Measurements from ENCODE around the gene SPG7.

Gene SPG7

DNA sequence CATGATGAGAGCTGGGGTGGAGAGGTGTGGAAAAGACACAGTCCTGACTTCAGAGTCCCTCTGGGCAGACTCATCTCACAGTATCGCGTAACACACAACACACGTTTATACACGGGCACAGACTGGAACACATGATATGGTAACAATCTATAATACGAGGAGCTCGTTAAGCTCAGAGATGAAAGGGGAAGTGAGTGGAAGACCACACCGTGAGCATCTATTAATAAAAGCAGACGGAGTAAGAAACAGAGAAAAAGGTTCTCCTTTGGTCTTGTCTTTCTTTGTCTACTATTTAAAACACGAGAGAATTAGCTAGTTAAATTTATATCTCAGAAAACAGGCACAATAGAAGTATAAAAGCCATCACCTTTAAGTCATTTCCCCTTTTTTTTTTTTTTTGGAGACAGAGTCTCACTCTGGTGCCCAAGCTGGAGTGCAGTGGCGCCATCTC, 31.4 kb upstream of the SPG7 start (continued):
- TF ChIP-seq ZNF404 (tag by site-specific recombination; IDR thresholded peaks at IDR 0.05), result no peak
- TF ChIP-seq ZNF701 (tag by site-specific recombination; IDR thresholded peaks at IDR 0.05), result no peak
- peak; percentile 92 for TF ChIP-seq ZNF664 (tag by site-specific recombination; IDR thresholded peaks at IDR 0.05)
- TF ChIP-seq, protein P1, sequence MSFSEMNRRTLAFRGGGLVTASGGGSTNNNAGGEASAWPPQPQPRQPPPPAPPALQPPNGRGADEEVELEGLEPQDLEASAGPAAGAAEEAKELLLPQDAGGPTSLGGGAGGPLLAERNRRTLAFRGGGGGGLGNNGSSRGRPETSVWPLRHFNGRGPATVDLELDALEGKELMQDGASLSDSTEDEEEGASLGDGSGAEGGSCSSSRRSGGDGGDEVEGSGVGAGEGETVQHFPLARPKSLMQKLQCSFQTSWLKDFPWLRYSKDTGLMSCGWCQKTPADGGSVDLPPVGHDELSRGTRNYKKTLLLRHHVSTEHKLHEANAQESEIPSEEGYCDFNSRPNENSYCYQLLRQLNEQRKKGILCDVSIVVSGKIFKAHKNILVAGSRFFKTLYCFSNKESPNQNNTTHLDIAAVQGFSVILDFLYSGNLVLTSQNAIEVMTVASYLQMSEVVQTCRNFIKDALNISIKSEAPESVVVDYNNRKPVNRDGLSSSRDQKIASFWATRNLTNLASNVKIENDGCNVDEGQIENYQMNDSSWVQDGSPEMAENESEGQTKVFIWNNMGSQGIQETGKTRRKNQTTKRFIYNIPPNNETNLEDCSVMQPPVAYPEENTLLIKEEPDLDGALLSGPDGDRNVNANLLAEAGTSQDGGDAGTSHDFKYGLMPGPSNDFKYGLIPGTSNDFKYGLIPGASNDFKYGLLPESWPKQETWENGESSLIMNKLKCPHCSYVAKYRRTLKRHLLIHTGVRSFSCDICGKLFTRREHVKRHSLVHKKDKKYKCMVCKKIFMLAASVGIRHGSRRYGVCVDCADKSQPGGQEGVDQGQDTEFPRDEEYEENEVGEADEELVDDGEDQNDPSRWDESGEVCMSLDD (tag by site-specific recombination; IDR thresholded peaks at IDR 0.05), result no peak
- no peak for TF ChIP-seq ZFP3 (tag by site-specific recombination; IDR thresholded peaks at IDR 0.05; ENCODE audit: low read depth)
- TF ChIP-seq MZF1 (tag by site-specific recombination; IDR thresholded peaks at IDR 0.05; ENCODE audit: borderline replicate concordance), result no peak
- no peak for TF ChIP-seq TSHZ1 (tag by site-specific recombination; IDR thresholded peaks at IDR 0.05; ENCODE audit: borderline replicate concordance)
- TF ChIP-seq ZNF629 (tag by site-specific recombination; IDR thresholded peaks at IDR 0.05), result peak; percentile 27; the same call in 1 of the 2 replicates
- TF ChIP-seq, protein P2, sequence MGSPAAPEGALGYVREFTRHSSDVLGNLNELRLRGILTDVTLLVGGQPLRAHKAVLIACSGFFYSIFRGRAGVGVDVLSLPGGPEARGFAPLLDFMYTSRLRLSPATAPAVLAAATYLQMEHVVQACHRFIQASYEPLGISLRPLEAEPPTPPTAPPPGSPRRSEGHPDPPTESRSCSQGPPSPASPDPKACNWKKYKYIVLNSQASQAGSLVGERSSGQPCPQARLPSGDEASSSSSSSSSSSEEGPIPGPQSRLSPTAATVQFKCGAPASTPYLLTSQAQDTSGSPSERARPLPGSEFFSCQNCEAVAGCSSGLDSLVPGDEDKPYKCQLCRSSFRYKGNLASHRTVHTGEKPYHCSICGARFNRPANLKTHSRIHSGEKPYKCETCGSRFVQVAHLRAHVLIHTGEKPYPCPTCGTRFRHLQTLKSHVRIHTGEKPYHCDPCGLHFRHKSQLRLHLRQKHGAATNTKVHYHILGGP (tag by site-specific recombination; IDR thresholded peaks at IDR 0.05), result no peak
- peak; percentile 65 for TF ChIP-seq ZNF600 (tag by site-specific recombination; IDR thresholded peaks at IDR 0.05)
- no peak for TF ChIP-seq ZNF623 (tag by site-specific recombination; IDR thresholded peaks at IDR 0.05)
- TF ChIP-seq, protein P3, sequence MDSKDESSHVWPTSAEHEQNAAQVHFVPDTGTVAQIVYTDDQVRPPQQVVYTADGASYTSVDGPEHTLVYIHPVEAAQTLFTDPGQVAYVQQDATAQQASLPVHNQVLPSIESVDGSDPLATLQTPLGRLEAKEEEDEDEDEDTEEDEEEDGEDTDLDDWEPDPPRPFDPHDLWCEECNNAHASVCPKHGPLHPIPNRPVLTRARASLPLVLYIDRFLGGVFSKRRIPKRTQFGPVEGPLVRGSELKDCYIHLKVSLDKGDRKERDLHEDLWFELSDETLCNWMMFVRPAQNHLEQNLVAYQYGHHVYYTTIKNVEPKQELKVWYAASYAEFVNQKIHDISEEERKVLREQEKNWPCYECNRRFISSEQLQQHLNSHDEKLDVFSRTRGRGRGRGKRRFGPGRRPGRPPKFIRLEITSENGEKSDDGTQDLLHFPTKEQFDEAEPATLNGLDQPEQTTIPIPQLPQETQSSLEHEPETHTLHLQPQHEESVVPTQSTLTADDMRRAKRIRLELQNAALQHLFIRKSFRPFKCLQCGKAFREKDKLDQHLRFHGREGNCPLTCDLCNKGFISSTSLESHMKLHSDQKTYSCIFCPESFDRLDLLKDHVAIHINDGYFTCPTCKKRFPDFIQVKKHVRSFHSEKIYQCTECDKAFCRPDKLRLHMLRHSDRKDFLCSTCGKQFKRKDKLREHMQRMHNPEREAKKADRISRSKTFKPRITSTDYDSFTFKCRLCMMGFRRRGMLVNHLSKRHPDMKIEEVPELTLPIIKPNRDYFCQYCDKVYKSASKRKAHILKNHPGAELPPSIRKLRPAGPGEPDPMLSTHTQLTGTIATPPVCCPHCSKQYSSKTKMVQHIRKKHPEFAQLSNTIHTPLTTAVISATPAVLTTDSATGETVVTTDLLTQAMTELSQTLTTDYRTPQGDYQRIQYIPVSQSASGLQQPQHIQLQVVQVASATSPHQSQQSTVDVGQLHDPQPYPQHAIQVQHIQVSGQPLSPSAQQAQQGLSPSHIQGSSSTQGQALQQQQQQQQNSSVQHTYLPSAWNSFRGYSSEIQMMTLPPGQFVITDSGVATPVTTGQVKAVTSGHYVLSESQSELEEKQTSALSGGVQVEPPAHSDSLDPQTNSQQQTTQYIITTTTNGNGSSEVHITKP (tag by site-specific recombination; IDR thresholded peaks at IDR 0.05), result peak; percentile 41; the same call in 1 of the 2 replicates
- no peak for TF ChIP-seq OSR2 (tag by site-specific recombination; IDR thresholded peaks at IDR 0.05)
- TF ChIP-seq ZNF626 (tag by site-specific recombination; IDR thresholded peaks at IDR 0.05), result no peak

DNA sequence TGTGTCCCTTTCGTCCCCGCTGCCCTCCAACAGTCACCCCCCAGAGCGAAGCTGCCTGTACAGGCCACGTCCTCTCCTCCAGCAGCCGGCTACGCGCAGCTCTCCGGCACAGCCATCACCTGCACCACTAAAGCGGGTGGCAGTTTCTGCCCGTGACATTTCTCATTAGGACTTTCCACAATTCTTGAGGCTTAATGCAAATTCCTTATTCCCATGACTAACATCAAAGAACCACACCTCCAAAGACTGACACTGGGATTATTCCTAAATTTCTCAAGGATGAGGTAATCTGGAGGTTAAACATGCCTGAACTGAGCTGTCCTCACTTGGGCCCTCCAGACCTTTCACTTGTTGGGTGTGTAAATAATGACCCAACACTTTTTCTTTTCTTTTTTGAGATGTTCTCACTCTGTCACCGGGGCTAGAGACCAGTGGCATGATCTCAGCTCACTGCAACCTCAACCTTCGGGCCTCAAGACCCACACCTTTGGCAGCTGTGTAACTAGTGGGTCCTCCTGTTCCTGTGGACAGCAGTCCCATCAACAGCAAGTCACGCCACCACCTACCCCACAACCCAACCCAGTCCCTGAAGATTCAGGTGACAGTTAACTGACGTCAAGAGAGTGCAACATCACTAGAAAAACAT, 29.5 kb upstream of the SPG7 start:
- H3K4me1 ChIP-seq (ENCODE audit: control insufficient read depth, insufficient read depth, low read length), result peaks cover 37% of the 10 kb centered on the region
- POLR2A ChIA-PET, result interaction anchor here (0.5 to 0.6 kb wide), 2 partner anchors 33 to 142 kb away, joined by 3 to 4 read pairs; no protein-coding TSS in a partner anchor
- H3K27ac ChIP-seq (ENCODE audit: extremely low read depth, low read depth, low read length), result no peak overlapping the region
- no peaks in the 10 kb centered on the region for H3K36me3 ChIP-seq (ENCODE audit: control insufficient read depth in 2 of 2, insufficient read depth in 1 of 2, low read length in 2 of 2)
- no peak overlapping the region for H3K4me3 ChIP-seq (ENCODE audit: low read depth, low read length)
- CTCF ChIA-PET, result interaction anchor here (0.9 kb wide), 1 partner anchor 10 kb away, joined by 3 read pairs; no protein-coding TSS in a partner anchor
- H3K9me3 ChIP-seq (ENCODE audit: control insufficient read depth, insufficient read depth, low read depth, low read length), result no peaks in the 10 kb centered on the region
- TF ChIP-seq ZBTB17 (tag by site-specific recombination; IDR thresholded peaks at IDR 0.05), result no peak
- TF ChIP-seq, protein P2 (tag by site-specific recombination; IDR thresholded peaks at IDR 0.05), result no peak
- TF ChIP-seq ZNF140 (tag by site-specific recombination; IDR thresholded peaks at IDR 0.05), result no peak
- TF ChIP-seq, protein P4, sequence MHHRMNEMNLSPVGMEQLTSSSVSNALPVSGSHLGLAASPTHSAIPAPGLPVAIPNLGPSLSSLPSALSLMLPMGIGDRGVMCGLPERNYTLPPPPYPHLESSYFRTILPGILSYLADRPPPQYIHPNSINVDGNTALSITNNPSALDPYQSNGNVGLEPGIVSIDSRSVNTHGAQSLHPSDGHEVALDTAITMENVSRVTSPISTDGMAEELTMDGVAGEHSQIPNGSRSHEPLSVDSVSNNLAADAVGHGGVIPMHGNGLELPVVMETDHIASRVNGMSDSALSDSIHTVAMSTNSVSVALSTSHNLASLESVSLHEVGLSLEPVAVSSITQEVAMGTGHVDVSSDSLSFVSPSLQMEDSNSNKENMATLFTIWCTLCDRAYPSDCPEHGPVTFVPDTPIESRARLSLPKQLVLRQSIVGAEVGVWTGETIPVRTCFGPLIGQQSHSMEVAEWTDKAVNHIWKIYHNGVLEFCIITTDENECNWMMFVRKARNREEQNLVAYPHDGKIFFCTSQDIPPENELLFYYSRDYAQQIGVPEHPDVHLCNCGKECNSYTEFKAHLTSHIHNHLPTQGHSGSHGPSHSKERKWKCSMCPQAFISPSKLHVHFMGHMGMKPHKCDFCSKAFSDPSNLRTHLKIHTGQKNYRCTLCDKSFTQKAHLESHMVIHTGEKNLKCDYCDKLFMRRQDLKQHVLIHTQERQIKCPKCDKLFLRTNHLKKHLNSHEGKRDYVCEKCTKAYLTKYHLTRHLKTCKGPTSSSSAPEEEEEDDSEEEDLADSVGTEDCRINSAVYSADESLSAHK (tag by site-specific recombination; IDR thresholded peaks at IDR 0.05), result no peak
- TF ChIP-seq SCRT1 (tag by site-specific recombination; IDR thresholded peaks at IDR 0.05; ENCODE audit: borderline replicate concordance), result 0 out of 2 replicates have a peak, but pooled peaks have one; percentile 22
- no peak for TF ChIP-seq ZNF433 (tag by site-specific recombination; IDR thresholded peaks at IDR 0.05; ENCODE audit: low read depth)
- TF ChIP-seq ZNF654 (tag by site-specific recombination; IDR thresholded peaks at IDR 0.05; ENCODE audit: low read depth), result no peak

Data from HEK293 (cell line).